AG04450 (cell line): ENCODE measurements around the gene GALK1. TPM values are rescaled to one million over a fixed set of nuclear protein-coding genes. Genes with fewer than 3 reads are reported as not detected.

Experiments
- CTCF ChIA-PET: fragments of 300-600, 350-600 bp; formaldehyde crosslinking; extraction: SDS; loops from one replicate; lab custom pipeline; 2022; ENCODE audit warnings: antibody characterized with exemption, inconsistent platforms; lab: Charles Lee
- POLR2A ChIA-PET: fragments of 350-600 bp; formaldehyde crosslinking; extraction: SDS; loops from one replicate; lab custom pipeline; 2021; ENCODE audit warnings: antibody characterized with exemption, inconsistent platforms; lab: Yijun Ruan, JAX
- DNase-seq: peaks from one replicate; pipeline ENCODE4 v3.0.0-alpha.2; 2011; ENCODE audit warnings: low read depth, low spot score
- H3K27ac ChIP-seq: one replicate; pipeline ENCODE4 v1.5.1; 2012; ENCODE audit warnings: low read depth, low read length, control low read depth
- H3K27me3 ChIP-seq: one replicate; pipeline ENCODE4 v1.6.0; 2012; ENCODE audit warnings: low read length; ENCODE audit not compliant: control insufficient read depth, insufficient read depth
- H3K4me3 ChIP-seq: 2 replicates; pipeline ENCODE4 v1.5.1; 2011; ENCODE audit warnings: mild to moderate bottlenecking, low read depth, low read length, control low read depth
- H3K9me3 ChIP-seq: 2 replicates; pipeline ENCODE4 v1.5.1; 2012; ENCODE audit warnings: low read length; ENCODE audit not compliant: control insufficient read depth, insufficient read depth
- CTCF ChIP-seq: IDR thresholded peaks from 2 replicates; pipeline ENCODE4 v1.5.1; 2011; ENCODE audit warnings: low read depth, low read length, control low read depth, inconsistent platforms
- polyA plus RNA-seq: library from polyadenylated mRNA; depleted of rRNA; stranded (reverse); fragments of >200 nt; gene quantifications from 2 replicates; pipeline ENCODE4 v1.2.3, GENCODE V29; 2011

Gene GALK1
- polyA plus RNA-seq, 1 experiment, result 12.4 TPM

GRCh38 chr17:75756451-75757085 lies 8.4 kb downstream of the GALK1 start:
- DNase-seq, result no peak
- TF ChIP-seq CTCF, result no peak
- Histone ChIP-seq H3K27ac (no peak overlapping the region), H3K27me3 (peaks cover 3% of the 10 kb centered on the region), H3K9me3 (no peaks in the 10 kb centered on the region), H3K4me3 (no peak overlapping the region)
- POLR2A ChIA-PET, result interaction anchor here (0.9 kb wide), 1 partner anchor 23 kb away, joined by 3 read pairs; a partner anchor contains a TSS
- CTCF ChIA-PET, result interaction anchor here (2.0 kb wide), 1 partner anchor 8 kb away, joined by 9 read pairs; the partner anchor contains the start of gene GALK1

- H3K9me3 ChIP-seq, result no peaks in the 10 kb centered on the region
- no peak overlapping the region for H3K4me3 ChIP-seq
- DNase-seq, result no peak
- H3K27me3 ChIP-seq, result peaks cover 3% of the 10 kb centered on the region
- TF ChIP-seq CTCF, result no peak
- CTCF ChIA-PET, result interaction anchor here (2.0 kb wide), 1 partner anchor 9 kb away, joined by 9 read pairs; the partner anchor contains the start of gene GALK1
- no peak overlapping the region for H3K27ac ChIP-seq
- POLR2A ChIA-PET, result interaction anchor here (0.9 to 1.2 kb wide), 2 partner anchors 24 kb away, joined by 3 read pairs; a partner anchor contains a TSS
Observed at GRCh38 chr17:75755990-75756389, 9.0 kb downstream of the GALK1 start.

GRCh38 chr17:75755205-75755901 lies 9.6 kb downstream of the GALK1 start:
- ChIA-PET CTCF (interaction anchor here (2.0 kb wide), 1 partner anchor 10 kb away, joined by 9 read pairs; the partner anchor contains the start of gene GALK1), POLR2A (interaction anchor here (1.2 kb wide), 1 partner anchor 25 kb away, joined by 3 read pairs; a partner anchor contains a TSS)
- DNase-seq, result no peak

GRCh38 chr17:75754378-75755204 lies 10.4 kb downstream of the GALK1 start:
- ChIA-PET POLR2A (interaction anchor here (1.2 to 2.3 kb wide), 4 partner anchors 10 to 25 kb away, joined by 3 to 18 read pairs (median 10); partner anchors contain the start of gene GALK1), CTCF (interaction anchor here (1.1 to 2.8 kb wide), 9 partner anchors 9 to 121 kb away, joined by 3 to 38 read pairs (median 7); partner anchors contain the start of genes GALK1 and SMIM5)
- Histone ChIP-seq H3K27me3 (peaks cover 3% of the 10 kb centered on the region), H3K27ac (no peak overlapping the region), H3K4me3 (no peak overlapping the region), H3K9me3 (no peaks in the 10 kb centered on the region)
- TF ChIP-seq CTCF, result no peak
- DNase-seq, result no peak

More at GRCh38 chr17:75755205-75755901, 9.6 kb downstream of the GALK1 start:
- H3K9me3 ChIP-seq, result no peaks in the 10 kb centered on the region
- H3K4me3 ChIP-seq, result no peak overlapping the region
- peaks cover 3% of the 10 kb centered on the region for H3K27me3 ChIP-seq
- no peak overlapping the region for H3K27ac ChIP-seq
- no peak for TF ChIP-seq CTCF
